Brain microvascular endothelial cell (primary cell): ENCODE data around the gene PLEKHA6.
"Not testable (repeated sequence)": the region's sequence is repeated elsewhere in the genome, so short reads cannot be mapped to it uniquely, and the experiment has no call there.

Experiments used
- DNase-seq: peaks from one replicate; pipeline ENCODE4 v3.0.0-alpha.2; 2020
- H3K27ac ChIP-seq: fragments of 250-450 bp; sonication (Bioruptor Pico); 2 replicates; pipeline ENCODE4 v1.5.1; 2020; ENCODE audit warnings: mild to moderate bottlenecking, moderate library complexity
- H3K27me3 ChIP-seq: fragments of 250-450 bp; sonication (Bioruptor Pico); replicated peaks from 2 replicates; pipeline ENCODE4 v1.5.1; 2020; ENCODE audit warnings: mild to moderate bottlenecking
- H3K36me3 ChIP-seq: fragments of 250-450 bp; sonication (Bioruptor Pico); replicated peaks from 2 replicates; pipeline ENCODE4 v1.5.1; 2020; ENCODE audit warnings: mild to moderate bottlenecking
- H3K4me3 ChIP-seq: 2 replicates; pipeline ENCODE4 v1.5.1; 2011; ENCODE audit warnings: low read depth, mild to moderate bottlenecking, control low read depth, low read length, moderate library complexity
- in situ Hi-C: cut with HindIII; loops from 2 replicates; pipeline ENCODE4 v1.10.0; 2017; ENCODE audit warnings: low sequenced_read_pairs, low pct_ligation_motif_present
- TF ChIP-seq, protein P1 (sequence below): IDR thresholded peaks from 2 replicates; pipeline ENCODE4 v1.5.1; 2011; ENCODE audit warnings: low read depth, mild to moderate bottlenecking, moderate library complexity, low read length, control low read depth, inconsistent platforms; ENCODE audit errors: missing control alignments

Gene PLEKHA6

DNA sequence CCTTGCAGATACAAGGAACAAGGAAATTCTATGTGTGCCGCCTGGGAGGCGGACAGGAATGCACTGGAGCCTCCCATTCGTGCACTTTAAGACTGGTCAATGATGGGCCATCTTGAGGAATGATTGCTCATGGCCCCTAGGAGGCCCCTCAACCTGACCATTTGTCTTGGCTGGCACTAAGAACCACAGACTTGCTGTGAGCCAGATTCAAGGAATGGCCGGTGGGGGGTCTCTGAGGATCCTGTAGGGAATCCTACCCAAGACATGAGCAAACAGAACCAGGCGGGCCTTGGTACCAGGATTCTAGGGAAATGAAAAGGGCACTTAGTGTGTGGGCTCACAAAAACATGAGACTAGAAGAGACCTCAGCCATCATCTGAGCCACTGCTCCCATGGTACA lies 117.8 kb downstream of the PLEKHA6 start:
- Histone ChIP-seq H3K27ac (no peak overlapping the region), H3K27me3 (no peaks in the 10 kb centered on the region), H3K36me3 (no peaks in the 10 kb centered on the region), H3K4me3 (no peak overlapping the region)
- no peak for DNase-seq
- TF ChIP-seq, protein P1, sequence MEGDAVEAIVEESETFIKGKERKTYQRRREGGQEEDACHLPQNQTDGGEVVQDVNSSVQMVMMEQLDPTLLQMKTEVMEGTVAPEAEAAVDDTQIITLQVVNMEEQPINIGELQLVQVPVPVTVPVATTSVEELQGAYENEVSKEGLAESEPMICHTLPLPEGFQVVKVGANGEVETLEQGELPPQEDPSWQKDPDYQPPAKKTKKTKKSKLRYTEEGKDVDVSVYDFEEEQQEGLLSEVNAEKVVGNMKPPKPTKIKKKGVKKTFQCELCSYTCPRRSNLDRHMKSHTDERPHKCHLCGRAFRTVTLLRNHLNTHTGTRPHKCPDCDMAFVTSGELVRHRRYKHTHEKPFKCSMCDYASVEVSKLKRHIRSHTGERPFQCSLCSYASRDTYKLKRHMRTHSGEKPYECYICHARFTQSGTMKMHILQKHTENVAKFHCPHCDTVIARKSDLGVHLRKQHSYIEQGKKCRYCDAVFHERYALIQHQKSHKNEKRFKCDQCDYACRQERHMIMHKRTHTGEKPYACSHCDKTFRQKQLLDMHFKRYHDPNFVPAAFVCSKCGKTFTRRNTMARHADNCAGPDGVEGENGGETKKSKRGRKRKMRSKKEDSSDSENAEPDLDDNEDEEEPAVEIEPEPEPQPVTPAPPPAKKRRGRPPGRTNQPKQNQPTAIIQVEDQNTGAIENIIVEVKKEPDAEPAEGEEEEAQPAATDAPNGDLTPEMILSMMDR, result no peak
- in situ Hi-C loops, result no loop called here

DNA sequence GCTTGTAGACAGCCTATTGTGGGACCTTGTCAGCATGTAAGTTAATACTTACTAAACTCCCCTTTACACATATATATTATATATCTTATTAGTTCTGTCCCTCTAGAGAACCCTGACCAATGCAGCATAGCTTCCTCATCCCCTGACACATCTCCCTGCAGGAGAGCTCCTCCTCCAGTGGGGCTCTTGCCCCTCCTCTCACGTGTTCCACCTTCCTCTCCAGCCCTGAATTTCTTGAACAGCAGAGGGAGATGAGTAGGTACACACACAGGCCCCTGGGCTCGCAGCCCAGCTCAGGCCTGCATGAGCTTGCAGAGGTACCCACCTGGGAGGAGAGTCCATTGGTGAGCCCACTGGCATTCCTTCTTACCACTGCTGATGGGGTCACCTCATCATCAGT lies 118.7 kb downstream of the PLEKHA6 start:
- TF ChIP-seq, protein P1, result no peak
- no peak for DNase-seq
- in situ Hi-C loops, result no loop called here
- H3K4me3 ChIP-seq, result no peak overlapping the region
- H3K27me3 ChIP-seq, result no peaks in the 10 kb centered on the region
- no peaks in the 10 kb centered on the region for H3K36me3 ChIP-seq
- H3K27ac ChIP-seq, result no peak overlapping the region

DNA sequence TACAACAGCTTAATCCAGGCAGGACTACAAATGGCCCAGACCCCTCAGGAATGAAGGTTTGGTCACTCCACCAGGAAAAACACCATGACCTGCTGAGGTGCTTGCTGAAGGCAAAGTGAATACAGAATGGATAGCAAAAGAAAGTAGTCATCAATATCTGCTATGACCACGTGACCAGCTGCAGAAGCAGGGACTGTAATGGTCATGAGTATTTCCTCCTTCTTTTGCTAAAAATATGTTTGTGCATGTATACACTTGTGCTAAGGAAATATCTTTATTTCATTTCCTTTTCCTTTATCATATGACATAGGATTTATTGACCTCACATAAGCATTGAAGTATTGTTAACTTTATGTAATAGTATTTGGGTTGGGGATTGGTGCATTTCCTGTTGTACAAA lies 119.5 kb downstream of the PLEKHA6 start:
- Histone ChIP-seq H3K27me3 (no peaks in the 10 kb centered on the region), H3K36me3 (no peaks in the 10 kb centered on the region), H3K27ac (no peak overlapping the region), H3K4me3 (no peak overlapping the region)
- in situ Hi-C loops, result no loop called here
- DNase-seq, result no peak
- TF ChIP-seq, protein P1, result no peak

DNA sequence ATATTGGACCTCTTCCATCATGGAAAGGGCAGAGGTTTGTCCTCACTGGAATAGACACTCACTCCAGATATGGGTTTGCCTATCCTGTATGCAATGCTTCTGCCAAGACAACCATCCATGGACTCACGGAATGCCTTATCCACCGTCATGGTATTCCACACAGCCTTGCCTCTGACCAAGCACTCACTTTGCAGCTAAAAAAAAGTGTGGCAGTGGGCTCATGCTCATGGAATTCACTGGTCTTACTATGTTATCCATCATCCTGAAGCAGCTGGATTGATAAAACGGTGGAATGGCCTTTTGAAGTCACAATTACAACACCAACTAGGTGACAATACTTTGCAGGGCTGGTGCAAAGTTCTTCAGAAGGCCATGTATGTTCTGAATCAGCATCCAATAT lies 120.3 kb downstream of the PLEKHA6 start:
- H3K27ac ChIP-seq, H3K4me3 ChIP-seq, in situ Hi-C loops, DNase-seq, H3K27me3 ChIP-seq, H3K36me3 ChIP-seq: not testable (repeated sequence)

DNA sequence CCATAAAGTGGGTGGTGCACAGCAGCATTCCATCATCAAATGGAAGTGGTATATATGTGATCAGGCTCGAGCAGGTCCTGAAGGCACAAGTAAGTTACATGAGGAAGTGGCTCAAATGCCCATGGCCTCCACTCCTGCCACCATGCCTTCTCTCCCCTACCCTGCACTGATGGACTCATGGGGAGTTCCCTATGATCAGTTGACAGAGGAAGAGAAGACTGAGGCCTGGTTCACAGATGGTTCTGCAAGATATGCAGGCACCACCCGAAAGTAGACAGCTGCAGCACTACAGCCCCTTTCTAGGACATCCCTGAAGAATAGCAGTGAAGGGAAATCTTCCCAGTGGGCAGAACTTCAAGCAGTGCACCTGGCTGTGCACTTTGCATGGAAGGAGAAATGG lies 121.2 kb downstream of the PLEKHA6 start:
- H3K27ac ChIP-seq, in situ Hi-C loops, DNase-seq, H3K4me3 ChIP-seq, H3K36me3 ChIP-seq, H3K27me3 ChIP-seq: not testable (repeated sequence)

DNA sequence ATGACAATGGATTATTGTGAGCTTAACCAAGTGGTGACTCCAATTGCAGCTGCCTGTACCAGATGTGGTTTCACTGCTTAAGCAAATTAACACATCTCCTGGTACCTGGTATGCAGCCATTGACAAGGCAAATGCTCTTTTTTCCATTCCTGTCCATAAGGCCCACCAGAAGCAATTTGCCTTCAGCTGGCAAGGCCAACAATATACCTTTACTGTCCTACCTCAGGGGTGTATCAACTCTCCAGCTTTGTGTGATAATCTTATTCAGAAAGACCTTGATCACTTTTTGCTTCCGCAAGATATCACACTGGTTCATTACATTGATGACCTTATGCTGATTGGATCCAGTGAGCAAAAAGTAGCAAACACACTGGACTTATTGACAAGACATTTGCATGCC lies 122.2 kb downstream of the PLEKHA6 start:
- in situ Hi-C loops, H3K36me3 ChIP-seq, H3K27ac ChIP-seq, DNase-seq, H3K4me3 ChIP-seq, H3K27me3 ChIP-seq: not testable (repeated sequence)

DNA sequence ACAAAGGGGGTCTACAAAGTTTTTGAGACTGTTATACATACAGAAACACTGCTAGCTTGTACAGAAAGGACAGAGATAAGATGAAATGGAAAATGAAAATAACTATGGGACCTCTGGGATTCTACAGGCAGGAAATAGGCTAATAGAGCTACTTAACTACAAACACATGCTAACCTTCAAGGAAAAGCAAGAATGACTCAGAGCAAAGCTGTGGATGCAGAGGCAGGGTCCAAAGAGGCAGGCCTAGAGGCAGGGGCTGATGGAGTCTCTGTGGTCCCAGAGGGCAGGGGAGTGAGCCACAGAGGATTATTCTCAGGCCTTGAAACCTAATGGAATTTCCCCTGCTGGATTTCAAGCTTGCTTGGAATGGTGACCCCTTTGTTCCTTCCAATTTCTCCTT lies 127.2 kb downstream of the PLEKHA6 start:
- no peak overlapping the region for H3K4me3 ChIP-seq
- in situ Hi-C loops, result no loop called here
- H3K27ac ChIP-seq, result no peak overlapping the region
- no peaks in the 10 kb centered on the region for H3K36me3 ChIP-seq
- no peak for DNase-seq
- TF ChIP-seq, protein P1, result no peak
- H3K27me3 ChIP-seq, result no peaks in the 10 kb centered on the region

DNA sequence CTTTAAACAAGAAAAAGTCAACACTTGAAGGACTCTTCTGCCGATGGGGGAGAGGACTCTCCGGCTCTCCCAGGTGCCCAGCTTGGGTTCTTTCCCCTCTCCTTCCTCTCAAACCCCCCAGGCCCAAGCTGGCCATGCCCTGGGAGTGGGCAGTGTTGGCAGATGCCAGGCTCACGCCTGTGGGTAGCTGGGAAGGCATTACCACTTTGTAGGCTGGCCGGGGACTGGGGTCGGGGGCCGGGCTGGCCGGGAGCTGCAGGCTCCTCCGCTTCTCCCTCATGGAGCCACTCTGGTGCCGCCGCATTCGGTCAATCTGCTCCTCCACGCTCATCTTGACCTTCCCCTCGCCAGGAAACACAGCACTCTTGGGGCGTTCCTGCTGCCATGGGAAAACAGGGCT lies 129.5 kb downstream of the PLEKHA6 start:
- no peaks in the 10 kb centered on the region for H3K36me3 ChIP-seq
- DNase-seq, result no peak
- H3K4me3 ChIP-seq, result no peak overlapping the region
- no peak overlapping the region for H3K27ac ChIP-seq
- TF ChIP-seq, protein P1, result no peak
- in situ Hi-C loops, result no loop called here
- H3K27me3 ChIP-seq, result no peaks in the 10 kb centered on the region
